ENCODE results near the gene DLK2. TPM values are rescaled to one million over a fixed set of nuclear protein-coding genes. Genes with fewer than 3 reads are reported as not detected.
"Not testable (repeated sequence)": the region's sequence is repeated elsewhere in the genome, so short reads cannot be mapped to it uniquely, and the experiment has no call there.

Gene DLK2
- total RNA-seq, 1 donor from 2014 or later, result 0.37 TPM

- no peak for DNase-seq (ENCODE audit: low spot score)
These were observed 26.4 kb upstream of the DLK2 start for GRCh38 chr6:43481591-43482236.

DNA sequence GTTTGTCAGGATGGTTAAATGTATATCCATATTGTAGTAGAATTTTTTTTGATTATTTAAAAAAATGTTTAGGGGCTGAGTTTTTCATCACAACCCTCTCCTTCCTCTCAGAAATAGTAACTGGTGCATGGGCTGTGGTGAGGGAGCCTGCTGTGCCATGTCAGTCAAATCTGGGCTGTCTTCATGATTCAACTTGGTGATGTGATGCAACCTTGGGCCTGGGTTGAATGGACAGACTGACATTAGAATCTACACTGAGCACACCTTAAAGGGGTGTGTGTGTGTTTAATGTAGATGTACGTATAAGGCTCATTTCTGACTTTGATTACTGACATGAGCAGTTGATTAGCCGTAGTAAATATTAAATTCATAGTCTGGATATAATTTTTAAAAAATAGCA is 25.7 kb upstream of the DLK2 start:
- no peak for DNase-seq (ENCODE audit: low spot score)

GRCh38 chr6:43478008-43478372 is 22.6 kb upstream of the DLK2 start:
- no peak for DNase-seq (ENCODE audit: low spot score)

GRCh38 chr6:43477235-43478007 is 22.1 kb upstream of the DLK2 start, which contains the start of gene TJAP1:
TSS of gene TJAP1 (plus strand) at chr6:43477570. CDS start at chr6:43499002, 21,432 bp downstream.
- peak; percentile 93 for DNase-seq (ENCODE audit: low spot score)

- no peak for DNase-seq (ENCODE audit: low spot score)
These were observed 21.4 kb upstream of the DLK2 start for GRCh38 chr6:43476746-43477145.

DNA sequence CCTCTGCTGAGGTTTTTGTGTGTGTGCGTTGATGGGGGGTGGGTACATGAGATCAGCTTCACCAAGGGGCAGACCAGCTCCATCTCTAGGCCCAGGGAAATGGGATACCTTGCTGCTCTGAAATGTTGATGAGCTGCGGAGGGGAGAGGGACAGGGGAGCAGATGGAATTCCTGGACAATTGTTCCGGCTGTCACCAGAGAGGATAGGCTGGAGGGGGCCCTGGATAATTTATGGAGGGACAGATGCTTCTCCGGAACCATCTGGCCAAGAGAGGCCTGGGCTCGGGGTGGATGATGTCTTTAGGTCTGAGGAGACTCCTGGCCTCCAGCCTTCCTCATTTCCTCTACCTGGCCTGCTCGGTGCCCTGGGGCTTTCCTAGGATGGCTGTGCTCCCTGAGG is 20.2 kb upstream of the DLK2 start:
- no peak for DNase-seq (ENCODE audit: low spot score)

GRCh38 chr6:43472515-43472914 is 17.2 kb upstream of the DLK2 start:
- no peak for DNase-seq (ENCODE audit: low spot score)

GRCh38 chr6:43471399-43471798 is 16.1 kb upstream of the DLK2 start:
- no peak for DNase-seq (ENCODE audit: low spot score)

GRCh38 chr6:43469947-43470346 is 14.6 kb upstream of the DLK2 start:
- DNase-seq (ENCODE audit: low spot score), result no peak

DNA sequence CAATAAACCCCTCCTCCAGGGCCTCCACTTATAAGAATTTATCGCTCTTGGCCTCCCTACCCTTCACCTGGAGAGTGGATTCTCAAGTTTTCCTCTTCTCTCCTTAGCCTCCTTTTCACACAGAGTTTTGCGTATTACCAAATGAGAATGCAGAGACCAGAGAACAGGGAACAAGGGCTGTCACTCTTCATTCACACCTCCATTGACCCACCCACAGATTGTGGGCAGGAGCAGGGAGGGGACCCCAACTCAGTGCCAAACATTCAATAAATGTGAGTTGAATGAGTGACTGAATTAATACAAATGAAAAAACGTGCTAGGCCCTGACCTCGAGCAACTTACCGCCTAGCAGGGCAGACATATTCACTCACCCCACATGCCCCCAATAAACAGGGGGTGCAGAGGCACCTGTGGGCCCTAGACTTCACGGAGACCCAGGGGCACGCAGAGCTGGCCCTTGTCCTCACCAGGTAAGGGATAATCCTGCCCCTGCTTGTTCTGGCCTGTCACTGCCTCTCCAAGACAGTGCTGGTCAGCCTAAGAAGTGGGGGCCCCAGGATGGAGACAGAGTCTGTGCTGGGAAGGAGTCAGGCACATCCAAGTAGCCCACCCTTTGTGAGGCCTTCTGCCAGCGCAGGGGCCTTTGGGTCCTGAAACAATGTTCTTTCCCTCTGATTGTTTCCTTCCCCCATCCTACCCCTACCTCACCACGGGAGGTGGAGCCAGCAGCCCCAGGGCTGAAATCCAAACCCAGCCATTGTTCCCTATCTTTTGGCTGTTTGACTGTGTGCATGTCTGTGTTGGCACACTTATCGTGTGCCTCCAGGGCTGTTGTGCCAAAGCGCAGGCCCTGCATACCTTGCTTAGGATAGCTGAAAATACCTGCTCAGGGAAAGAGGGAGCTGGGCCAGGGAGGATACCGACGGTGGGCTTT is 13.7 kb upstream of the DLK2 start:
- DNase-seq (ENCODE audit: low spot score), result no peak

DNA sequence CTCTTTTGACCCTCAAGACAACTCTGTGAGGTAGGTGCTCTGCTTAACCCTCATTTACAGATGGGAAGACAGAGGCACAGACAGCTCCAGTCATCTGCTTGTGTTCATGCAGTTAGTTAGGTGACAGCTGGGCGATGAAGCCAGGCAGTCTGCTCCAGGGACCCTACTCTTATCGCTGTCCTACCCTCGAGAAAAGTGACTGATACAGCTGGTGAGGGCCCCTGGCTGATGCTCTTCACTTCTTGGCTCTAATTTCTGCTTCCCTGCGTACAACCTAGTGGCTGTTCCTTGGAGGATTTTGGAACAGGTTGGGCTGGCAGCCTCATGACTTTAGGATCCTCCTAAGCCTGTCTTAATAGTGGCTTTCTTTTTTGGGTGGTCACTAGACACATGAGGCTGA is 12.9 kb upstream of the DLK2 start:
- DNase-seq (ENCODE audit: low spot score), result no peak

GRCh38 chr6:43467752-43468151 is 12.4 kb upstream of the DLK2 start:
- DNase-seq (ENCODE audit: low spot score), result no peak

GRCh38 chr6:43467265-43467664 is 11.9 kb upstream of the DLK2 start:
- not testable (repeated sequence) for DNase-seq (ENCODE audit: low spot score)

DNA sequence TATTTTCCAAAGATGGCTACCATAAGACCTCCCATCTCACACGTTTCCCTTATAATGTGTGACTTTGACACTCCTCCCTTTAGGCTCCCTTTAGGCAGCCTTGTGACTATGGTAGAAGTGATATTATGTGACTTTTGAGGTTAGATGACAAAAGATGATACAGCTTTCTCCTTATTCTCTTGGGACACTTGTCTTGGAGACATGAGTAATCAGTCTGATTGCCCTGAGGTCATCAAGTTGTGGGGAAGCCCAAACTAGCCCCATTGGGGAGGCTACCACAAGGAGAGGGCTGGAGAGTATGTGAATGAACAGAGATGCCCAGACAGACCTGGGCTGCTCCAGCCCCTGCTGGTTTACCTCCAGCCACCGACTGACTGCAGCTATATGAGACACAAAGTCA is 10.6 kb upstream of the DLK2 start:
- DNase-seq (ENCODE audit: low spot score), result no peak

DNA sequence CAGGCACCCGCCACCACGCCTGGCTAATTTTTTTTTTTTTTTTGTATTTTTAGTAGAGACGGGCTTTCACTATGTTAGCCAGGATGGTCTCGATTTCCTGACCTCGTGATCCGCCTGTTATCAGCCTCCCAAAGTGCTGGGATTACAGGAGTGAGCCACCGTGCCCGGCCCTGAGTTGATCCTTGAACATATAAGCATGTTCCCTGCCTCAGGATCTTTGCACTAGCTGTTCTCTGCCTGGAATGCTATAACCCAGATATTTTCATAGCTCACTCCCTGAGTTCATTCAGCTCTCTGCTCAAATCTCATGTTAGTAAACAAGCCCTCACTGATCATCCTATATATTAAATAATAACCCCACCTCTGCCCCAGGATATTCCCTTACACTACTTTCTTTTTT is 9.0 kb upstream of the DLK2 start:
- DNase-seq (ENCODE audit: low spot score), result no peak

GRCh38 chr6:43461936-43462335 is 6.6 kb upstream of the DLK2 start:
- no peak for DNase-seq (ENCODE audit: low spot score)

GRCh38 chr6:43460032-43460431 is 4.7 kb upstream of the DLK2 start:
- DNase-seq (ENCODE audit: low spot score), result no peak

DNA sequence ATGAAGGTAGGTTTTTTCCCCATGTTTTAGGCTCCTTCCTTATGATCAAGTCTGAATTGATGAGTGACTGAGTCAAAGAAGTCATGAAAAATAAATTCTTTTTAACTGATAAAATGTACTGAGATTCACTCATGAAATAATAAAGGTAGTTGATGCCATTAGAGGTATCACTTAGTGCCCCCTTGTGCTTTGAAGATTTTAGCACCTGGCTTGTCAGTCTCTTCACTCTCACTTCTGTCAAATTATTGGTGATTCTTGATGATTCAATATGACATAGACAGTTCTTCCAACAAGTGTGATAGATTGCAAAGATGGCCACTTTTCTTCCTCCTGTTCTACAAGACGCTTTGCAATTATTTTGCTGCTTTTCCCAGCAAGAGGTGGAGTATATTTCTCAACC is 4.2 kb upstream of the DLK2 start:
- DNase-seq (ENCODE audit: low spot score), result no peak

DNA sequence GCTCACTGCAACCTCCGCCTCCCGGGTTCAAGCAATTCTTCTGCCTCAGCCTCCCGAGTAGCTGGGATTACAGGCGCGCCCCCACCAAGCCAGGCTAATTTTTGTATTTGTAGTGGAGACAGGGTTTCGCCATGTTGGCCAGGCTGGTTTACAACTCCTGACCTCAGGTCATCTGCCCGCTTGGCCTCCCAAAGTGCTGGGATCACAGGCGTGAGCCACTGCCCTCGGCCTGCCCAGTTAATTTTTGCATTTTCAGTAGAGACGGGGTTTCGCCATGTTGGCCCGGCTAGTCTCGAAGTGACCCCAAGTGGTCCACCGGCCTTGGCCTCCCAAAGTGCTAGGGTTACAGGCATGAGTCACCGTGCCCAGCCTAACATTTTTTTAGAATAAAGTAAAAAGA is 2.8 kb upstream of the DLK2 start:
- DNase-seq (ENCODE audit: low spot score), result not testable (repeated sequence)

GRCh38 chr6:43457643-43458042 is 2.3 kb upstream of the DLK2 start:
- no peak for DNase-seq (ENCODE audit: low spot score)

DNA sequence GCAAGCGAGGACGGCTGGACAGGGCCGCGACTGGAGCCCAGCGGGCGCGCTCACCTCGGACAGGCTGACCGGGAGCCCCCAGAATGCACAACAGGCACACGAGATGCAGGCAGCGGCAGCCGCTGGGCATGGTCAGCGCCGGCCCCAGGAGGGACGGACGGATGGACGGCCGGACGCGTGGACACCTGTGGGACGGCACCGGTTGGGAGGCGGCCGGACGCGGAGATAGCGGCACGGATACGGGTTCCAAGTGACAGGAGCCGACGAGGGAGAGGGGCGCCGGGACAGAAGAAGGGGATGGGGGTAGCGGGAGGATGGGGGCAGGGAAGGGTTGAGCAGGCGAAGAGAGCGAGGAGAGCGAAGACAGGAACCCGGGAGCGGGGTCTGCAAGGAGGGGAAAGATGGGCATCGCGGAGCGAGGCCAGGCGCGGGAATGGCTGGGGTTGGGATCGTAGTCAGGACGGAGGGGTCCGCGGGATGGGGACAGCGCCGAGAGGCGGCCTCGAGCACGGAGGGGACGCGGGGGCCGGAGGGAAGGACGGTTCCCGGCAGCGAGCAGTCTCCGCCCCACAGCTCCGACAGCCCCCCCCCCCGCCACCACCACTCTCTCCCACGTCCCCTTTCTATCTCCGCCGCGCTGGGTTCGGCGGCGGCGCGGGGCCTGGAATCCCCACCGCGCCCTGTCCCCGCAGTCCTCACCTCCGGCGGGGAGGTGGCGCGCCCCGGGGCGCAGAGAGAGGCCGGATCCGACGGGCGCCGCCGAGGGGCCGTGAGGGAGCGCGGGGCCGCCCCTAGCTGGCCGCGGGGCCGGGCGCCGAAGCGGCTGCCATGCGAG is 435 bp downstream of the DLK2 start:
- DNase-seq (ENCODE audit: low spot score), result peak; percentile 81

- no peak for DNase-seq (ENCODE audit: low spot score)
These were observed 1.1 kb downstream of the DLK2 start for GRCh38 chr6:43454290-43454695.
